Endometrium (tissue), 2 donors: Measurements from ENCODE around the gene SERF2.
A peak's percentile ranks its signal among the peaks of the same experiment; 100 is the strongest.
"Not testable (repeated sequence)": the region's sequence is repeated elsewhere in the genome, so short reads cannot be mapped to it uniquely, and the experiment has no call there.

Experiments
- FAIRE-seq: peaks from 2 replicates; lab custom pipeline; 2012; peaks lifted over from hg19 to GRCh38; lab: Jason Lieb, UNC
- donor health status: control.
- donor health status: control.

SERF2 gene

DNA sequence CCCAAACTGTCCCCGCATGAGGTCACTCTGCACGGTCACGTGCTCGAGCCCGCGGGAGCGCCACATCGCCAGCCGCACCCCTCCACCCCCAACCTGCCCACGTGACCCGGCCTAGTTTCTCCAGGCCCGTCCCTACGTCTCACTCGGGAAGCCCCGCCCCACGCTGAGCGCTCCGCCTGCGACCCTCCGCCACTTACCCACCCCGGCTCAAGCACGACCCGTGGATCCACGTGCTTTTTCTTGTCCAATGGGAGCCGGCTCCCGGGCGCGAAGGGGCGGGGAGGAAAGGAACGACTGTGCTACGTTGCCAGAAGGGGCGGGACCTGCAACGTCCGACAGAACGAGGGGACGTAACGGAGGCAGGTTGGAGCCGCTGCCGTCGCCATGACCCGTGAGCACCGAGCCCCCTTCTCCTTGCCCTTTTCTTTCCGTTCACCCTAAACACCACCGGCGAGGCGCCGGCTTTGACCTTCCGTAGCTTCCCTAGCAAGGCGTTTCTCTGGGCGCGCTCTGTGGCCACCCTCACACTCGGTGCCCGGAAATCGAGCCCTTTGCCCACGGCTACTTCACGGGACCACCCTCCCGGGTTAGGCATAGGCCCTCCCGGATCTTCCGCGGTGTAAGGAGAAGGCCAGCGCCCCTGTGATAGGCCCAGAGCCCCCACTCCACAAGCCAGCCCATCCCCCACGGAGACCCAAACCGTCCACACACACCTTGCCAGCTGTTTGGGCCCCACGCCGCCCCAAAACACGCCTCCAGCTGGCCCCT, at the start of gene SERF2:
Gene SERF2 (plus strand): TSS at position 328 of the 768 bp plus-strand sequence. CDS start 57 bp downstream, at position 385.
- peak; percentile 96 for FAIRE-seq

DNA sequence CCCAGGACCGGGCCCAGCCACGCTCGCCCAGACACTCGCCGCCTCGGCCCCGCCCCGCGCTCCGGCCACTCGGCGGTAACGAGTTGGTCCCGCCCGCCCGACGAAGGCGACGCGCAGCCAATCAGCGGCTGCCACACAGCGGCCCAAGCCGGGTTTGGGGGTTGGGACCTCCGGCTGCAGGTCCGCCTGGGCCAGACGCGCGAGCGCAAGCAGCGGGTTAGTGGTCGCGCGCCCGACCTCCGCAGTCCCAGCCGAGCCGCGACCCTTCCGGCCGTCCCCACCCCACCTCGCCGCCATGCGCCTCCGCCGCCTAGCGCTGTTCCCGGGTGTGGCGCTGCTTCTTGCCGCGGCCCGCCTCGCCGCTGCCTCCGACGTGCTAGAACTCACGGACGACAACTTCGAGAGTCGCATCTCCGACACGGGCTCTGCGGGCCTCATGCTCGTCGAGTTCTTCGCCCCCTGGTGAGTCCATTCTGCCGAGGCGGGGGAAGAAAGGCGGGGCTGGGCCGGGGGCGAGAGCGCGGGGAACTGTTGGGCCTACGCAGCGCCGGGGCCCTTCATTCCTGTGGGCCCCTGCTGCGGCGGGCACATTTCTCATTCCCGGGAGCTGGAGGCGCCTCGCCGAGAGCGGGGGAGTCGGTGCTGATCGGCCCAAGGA, 45.7 kb upstream of the SERF2 start, which contains the start of gene PDIA3:
Gene PDIA3 (plus strand): TSS at position 194 of the 658 bp plus-strand sequence. CDS start 102 bp downstream, at position 296.
- FAIRE-seq: not testable (repeated sequence)

DNA sequence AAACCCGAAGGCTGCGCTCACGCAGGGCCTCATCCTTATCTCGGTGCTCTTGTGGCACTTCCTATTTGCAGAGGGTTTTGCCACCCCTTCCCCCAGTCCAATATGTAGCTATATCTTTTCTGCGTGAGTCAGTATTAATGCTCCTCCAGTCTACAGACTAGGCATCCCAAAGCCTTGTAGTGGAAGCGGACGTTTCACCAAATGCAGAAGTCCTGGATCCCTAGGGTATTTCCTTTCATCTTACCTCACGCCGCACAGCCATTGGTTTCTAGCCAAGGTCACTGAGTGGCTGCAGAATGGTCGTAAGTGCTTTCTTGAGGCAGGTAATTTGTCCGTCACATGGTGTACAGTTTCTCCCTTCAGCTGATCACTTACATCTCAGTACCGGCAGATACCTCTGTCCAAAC, 45.2 kb upstream of the SERF2 start:
- not testable (repeated sequence) for FAIRE-seq

DNA sequence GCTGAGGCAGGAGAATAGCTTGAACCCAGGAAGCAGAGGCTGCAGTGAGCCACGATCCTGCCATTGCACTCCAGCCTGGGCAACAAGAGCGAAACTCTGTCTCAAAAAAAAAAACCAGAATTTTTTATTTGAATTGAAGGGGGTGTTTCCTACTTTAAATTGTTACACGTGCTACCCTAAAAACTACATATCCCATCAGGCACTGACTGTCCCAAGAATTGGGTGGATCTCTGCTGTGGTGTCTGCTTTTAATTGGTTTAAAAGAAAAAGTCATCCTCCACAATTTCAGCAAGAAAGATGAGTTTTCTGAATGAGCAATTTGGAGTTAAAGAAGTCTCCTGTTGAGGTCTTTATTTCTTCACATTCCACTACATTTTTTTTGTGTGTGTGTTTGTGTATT, 43.7 kb upstream of the SERF2 start:
- no peak for FAIRE-seq

DNA sequence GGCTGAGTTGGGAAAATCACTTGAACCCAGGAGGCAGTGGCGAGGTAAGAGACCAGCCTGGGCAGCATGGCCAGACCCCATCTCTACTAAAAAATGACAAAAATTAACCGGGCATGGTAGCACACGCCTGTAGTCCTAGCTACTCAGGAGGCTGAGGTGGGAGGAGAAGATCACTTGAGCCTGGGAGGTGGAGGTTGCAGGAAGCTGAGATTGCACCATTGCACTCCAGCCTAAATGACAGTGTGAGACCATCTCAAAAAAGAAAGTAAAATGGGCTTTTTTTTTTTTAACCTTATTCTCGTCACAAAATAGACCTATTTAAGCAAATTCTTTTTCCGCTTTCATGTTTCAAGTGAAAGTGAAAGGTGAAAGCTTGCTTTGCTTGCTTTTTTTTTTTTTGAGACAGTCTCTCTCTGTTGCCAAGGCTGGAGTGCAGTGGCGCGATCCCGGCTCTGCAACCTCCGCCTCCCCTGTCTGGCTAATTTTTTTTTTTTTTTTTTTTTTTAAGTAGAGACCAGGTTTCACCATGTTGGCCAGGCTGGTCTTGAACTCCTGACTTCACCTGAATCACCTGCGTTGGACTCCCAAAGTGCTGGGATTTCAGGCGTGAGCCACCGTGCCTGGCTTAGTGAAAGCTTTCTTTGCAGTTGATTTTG, 42.3 kb upstream of the SERF2 start:
- FAIRE-seq: no peak

DNA sequence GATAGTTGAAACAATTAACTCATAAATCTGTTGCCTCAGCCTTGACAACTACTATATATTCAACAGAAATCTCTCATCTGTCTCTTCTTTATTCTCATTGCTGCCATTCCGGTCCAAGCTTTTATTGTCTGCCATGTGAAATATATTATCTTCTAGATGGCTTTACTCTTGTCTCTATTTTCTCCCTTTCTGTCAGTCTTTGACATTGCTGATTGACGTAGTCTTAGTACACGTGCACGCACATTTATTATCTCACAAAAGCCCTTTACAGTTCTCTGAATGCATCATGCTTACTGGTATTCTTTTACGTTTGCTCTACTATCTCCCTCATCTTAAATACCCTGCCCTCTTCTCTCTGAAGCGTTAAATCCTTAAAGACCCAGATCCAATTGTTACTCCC, 40.2 kb upstream of the SERF2 start:
- no peak for FAIRE-seq

DNA sequence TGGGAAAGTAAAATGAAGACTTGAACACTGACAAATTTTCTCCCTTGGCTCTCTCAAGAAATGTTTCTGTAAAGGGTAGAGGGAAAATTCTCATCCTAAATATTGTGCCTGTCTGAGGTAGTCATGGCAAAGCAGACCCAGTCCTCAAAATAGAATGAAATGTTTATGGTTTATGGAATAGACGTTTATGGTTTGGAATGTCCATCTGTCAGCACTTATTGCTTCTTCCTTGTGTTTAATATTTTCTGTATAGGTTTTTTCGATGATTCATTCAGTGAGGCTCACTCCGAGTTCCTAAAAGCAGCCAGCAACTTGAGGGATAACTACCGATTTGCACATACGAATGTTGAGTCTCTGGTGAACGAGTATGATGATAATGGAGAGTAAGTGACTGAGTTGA, 29.3 kb upstream of the SERF2 start:
- FAIRE-seq: no peak

DNA sequence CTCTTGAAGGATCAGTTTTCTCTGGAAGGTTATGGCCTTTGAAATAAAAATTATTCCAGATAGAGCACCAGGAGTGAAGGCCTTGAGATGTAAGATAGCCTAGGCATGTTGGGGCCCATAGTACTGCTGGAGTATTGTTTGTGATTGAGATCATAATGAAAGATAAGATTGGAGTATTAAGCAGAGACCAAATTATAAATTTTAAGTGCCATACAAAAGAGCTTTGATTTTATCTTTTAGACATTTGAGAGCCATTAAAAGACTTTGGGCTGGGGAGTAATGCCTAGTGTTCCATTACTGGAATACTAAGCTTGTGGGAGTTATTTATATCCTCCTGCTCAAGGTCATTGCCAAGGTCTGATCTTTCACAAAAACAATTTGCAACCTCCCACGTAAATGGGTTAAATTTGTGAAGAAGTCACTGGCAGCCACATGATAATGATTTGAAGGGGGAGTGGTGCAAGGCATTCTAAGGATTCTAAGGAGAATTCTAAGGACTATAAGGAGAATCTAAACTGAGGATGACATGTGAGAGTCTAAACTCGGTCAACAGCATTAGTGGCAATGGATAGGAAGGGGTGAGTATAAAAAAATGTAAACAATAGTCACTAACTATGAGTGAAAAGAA, 28.2 kb upstream of the SERF2 start:
- no peak for FAIRE-seq

DNA sequence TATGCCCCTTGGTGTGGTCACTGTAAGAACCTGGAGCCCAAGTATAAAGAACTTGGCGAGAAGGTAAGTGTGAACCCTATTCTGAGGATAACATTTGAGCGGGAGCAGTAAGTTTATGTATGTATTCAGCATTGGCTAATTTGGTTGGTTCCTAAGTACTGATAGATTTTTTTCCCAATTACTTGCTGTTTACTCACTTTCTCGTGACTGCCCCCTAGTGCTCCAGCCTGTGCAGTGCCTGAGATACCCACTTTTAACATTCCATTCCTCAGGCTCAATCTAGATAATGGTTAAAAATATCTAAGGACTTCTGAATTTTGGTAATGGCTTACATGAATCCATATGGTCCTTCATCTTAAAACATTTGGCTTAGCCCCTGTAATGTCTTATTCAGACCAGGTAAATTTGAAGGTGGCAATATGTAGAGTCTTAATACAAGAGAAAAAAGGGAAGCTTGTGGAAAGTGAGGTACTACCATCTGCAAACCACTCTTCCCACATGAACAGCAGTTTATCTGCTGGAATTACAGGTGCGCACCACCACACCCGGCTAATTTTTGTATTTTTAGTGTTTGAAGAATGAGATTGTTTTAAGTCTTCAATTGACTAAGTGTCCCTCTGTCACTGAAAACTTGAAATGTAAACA, 22.4 kb upstream of the SERF2 start:
- no peak for FAIRE-seq

DNA sequence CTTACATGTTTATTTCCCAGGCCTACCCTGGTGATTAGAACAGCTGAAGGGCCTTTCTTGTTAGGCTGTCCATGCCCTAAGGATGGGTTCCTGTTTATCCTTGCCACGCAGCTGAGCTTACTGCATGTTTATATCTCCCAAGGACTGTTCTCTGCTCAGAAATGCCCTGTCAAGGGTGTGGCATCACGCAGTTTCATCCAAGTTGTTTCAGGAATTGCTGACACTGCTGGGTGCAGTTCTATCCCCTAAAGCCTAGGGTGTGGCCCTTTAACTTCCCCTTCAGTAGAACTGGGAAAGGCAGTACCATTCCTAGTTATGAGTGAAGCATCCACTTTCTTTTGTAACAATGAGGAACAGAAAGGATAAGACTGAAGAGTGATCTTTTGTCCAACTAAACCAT, 20.3 kb upstream of the SERF2 start:
- FAIRE-seq: no peak

DNA sequence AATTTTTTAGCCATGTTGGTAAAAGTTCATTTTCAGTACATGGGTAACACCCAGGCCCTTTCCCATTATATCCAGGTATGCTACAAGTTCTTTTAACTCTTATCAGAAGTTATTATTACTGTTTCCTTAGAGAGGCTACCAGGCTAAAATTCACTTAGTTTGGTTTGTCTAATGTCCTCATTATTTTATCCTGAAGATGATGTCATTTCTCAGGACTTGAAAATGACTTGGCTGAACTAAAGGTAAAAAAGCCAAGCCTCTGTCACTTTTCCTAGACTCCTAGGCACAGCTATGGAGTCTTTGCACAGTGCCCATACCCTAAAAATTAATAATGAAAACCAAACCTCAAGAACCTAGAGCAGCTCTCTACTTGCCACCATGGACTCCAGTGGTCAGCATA, 19.5 kb upstream of the SERF2 start:
- FAIRE-seq: no peak

DNA sequence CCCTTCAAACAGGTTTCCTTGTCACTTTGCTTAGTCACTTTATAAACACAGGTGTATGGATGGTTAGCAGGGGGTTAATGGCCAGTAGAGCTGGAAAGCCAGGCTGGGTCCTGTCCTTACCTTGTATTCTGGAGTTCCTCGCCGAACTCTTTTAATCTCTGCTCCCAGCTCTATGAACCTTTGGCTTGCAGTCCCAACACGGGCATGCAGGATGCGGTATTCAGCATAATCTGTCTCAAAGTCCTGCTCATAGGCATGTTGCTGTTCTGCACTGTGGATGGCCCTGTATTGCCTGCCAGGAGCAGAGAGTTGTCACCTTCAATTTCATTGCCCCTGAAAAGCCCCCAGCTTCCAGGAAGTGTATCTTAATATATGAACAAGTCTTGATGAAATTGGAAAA, 18.1 kb upstream of the SERF2 start:
- FAIRE-seq: no peak

DNA sequence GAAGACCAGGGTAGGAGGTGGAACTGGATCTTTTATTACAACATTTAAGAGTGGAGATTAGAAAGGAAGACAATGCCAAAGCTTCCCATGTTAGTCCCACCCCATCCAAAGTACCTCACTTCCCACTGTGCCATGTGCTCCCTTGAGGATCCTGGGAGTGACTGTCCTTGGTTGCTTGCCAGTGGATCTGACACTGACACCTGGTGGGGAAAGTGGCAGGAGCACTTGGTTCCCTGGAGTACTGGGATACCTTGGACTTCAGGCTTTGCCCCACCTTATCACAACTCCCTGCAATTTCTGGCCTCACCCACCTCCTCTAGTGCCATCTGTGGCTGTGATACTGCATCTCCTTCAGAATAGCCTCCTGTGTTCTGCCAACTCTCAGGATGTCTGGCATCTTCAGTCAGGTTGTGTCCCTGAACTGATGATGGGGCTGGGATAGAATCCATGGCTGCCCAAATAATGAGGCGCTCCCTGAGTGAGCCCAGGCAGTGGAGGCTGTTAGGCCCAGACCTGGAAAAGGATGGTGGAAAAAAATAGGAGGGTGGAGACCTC, 16.6 kb upstream of the SERF2 start:
- FAIRE-seq: no peak

DNA sequence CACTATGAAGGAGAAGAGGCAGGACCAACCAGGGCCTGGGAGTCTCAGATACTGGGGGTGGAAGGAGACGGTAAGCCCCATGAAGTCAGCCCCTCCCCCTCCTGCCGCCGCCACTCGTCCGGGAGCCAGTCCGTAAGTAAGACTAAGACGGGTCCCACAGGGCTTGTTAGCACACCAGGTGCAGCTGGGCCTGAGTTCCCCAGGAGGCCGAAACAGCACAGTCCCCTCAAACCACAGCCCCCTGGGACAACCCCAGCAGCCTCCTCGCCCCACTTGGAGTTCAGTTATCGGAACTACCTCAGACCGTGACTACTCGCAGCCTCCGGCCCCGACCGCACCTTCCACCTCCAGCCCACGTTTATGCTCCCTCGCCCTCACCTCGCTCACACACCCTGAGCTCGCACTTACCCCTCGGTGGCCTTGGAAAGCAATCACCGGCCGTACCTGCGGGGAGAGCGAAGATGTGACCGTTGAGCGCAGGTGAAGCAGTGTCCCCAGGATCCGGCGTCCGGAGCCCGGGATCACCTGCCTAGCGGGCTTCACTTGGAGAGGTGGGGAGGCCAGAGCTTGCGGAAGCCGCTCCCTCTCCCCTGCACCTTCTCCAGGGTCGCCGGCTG, 15.9 kb upstream of the SERF2 start:
- FAIRE-seq: no peak

DNA sequence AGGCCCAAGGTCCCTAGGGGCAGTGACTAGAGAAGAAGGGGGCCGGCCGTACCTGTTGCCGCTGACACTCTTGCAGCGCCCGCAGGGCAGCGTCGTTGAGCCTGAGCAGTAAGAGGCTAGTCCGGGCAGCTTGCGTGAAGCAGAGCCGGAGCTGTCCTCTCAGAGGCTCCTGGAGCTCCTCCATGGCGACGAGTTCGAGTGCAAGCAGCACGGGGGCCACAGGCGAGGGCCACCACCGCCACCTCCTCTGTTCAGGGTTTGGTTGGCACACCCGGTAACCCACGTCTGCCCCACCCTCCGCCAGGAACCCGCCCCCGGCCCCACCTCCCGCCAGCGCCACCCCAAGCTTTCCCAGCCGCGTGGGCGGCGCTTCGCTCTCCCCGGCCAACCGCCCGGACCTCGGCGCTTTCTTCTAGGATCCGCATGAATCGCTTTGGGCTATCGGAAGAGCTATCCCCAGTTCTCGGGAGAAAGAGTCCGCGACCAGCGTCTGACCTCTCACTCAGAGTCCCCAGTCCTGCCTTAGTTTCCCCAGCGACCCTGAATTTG, 15.3 kb upstream of the SERF2 start, which contains the start of gene ELL3:
Gene ELL3 (minus strand): TSS at position 249 of the 549 bp plus-strand sequence. CDS start 65 bp downstream, at position 184.
- no peak for FAIRE-seq

DNA sequence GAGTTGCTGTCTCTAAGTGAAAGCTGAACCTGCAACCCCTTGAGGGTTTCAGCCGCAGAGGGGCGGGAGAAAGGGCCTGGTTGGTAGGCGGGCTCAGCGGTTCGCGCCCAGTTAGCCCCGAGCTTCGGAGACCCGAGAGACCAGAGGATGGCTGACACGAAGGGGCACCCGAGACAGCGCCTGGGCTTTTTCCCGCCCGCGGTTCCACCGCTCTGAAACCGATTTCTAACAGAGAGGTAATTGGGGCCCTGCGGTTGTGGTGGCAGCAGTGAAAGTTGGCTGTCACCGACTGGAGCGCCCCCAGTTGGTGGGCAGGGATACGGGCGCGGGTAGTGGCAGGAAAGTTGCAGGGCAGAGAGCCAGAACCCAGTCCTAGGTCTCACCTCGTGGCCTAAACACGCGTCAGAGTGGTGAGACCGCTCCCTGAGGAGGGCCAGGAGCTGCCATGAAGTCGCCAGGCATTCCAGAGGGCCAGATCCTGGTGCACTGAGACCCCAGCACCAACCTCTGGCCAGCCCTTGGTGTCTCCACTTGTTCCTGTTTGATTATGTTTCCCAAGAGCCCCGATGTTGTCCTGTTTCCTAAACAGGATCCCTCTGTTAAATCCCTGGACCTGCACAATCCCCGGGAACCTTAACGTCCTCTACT, 14.7 kb upstream of the SERF2 start:
- no peak for FAIRE-seq

DNA sequence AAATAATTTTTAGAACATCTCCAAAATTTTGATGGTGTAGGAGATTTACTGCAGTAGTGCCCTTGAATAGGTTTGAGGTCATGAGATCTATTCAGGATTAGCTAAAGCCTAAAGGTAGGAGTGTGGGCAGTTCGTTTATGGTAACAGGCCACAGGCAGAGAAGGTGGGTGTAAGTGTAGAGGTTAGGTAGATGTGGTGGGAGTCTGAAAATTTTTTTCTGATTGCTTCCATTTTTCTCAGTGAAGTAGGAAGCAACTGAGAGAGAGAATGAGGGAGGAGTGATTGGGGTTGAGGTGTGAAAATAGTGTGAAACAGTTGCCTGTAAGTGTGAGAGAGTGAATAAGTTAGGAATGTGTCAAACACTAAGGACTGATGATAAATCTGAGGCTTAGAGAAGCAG, 13.1 kb upstream of the SERF2 start:
- no peak for FAIRE-seq

DNA sequence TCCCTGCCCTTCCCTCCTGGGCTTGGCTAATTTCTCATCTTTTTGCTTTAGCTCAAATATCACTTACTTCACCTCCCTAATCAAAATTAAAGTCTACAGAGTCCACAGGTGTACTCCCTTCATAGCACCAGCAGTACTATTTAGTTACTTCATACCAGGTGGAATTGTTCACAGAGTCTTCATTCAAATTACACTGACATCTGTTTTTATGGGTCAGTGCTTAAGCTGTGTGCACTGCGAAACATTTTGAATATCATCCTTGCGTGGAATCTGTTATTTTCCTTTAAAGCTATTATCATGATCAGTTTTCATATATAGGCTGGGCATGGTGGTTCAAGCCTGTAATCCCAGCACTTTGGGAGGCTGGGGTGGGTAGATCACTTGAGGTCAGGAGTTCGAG, 2.7 kb upstream of the SERF2 start:
- FAIRE-seq: no peak

DNA sequence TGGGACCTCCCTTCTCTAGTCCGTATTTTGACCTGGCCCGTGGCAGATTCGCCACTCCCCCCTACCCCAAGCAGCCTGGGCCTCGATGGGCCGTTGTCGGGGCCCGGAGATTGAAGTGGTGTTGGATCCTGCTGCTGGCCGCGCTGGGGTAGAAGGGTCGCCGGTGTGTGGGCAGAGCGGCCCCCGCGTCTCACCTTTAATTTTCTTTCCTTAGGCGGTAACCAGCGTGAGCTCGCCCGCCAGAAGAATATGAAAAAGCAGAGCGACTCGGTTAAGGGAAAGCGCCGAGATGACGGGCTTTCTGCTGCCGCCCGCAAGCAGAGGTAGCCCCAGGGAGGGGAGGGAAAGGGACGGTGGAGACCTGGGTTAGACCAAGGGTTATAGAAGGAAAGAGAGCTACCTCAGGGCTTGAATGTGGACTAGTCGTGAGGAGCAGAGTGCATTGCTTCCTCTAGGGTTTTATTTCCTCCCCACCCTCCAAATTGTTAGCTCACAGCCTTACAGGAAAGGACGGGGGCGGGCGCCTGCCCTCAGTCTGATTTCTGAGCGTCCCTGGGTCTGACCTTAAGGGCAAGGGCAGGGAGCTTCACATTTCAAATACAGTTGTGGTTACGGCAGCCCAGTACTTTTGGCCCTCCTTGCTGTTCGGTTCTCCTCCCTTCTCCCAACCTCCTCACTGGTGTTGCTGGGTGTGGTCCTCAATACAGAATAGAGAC, 799 bp downstream of the SERF2 start:
- no peak for FAIRE-seq

DNA sequence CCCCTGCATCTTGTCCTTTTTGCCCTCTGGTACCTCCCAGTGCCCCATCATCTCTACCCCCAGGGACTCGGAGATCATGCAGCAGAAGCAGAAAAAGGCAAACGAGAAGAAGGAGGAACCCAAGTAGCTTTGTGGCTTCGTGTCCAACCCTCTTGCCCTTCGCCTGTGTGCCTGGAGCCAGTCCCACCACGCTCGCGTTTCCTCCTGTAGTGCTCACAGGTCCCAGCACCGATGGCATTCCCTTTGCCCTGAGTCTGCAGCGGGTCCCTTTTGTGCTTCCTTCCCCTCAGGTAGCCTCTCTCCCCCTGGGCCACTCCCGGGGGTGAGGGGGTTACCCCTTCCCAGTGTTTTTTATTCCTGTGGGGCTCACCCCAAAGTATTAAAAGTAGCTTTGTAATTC, 1.5 kb downstream of the SERF2 start:
- FAIRE-seq: no peak
